HFFc6 (cell line): ENCODE data around the gene SERPINB7. TPM values are rescaled to one million over a fixed set of nuclear protein-coding genes. Genes with fewer than 3 reads are reported as not detected.
A peak's percentile ranks its signal among the peaks of the same experiment; 100 is the strongest.
"Not testable (repeated sequence)": the region's sequence is repeated elsewhere in the genome, so short reads cannot be mapped to it uniquely, and the experiment has no call there.

Experiments used
- DNase-seq: peaks from one replicate; pipeline ENCODE4 v3.0.0-alpha.2; 2018
- H3K27ac Mint-ChIP-seq: 2 replicates; pipeline ENCODE4 v1.8.0; 2020; ENCODE audit warnings: mild to moderate bottlenecking, mixed read lengths
- H3K27me3 Mint-ChIP-seq: 2 replicates; pipeline ENCODE4 v1.8.0; 2021; ENCODE audit warnings: mild to moderate bottlenecking, moderate library complexity, mixed read lengths; ENCODE audit not compliant: insufficient read depth
- H3K36me3 Mint-ChIP-seq: 2 replicates; pipeline ENCODE4 v1.8.0; 2021; ENCODE audit warnings: low read depth, mixed read lengths
- H3K4me1 Mint-ChIP-seq: 2 replicates; pipeline ENCODE4 v1.8.0; 2020; ENCODE audit warnings: low read depth, mixed read lengths
- H3K4me3 Mint-ChIP-seq: 2 replicates; pipeline ENCODE4 v1.8.0; 2020; ENCODE audit warnings: mild to moderate bottlenecking, moderate library complexity, mixed read lengths
- H3K9me3 Mint-ChIP-seq: 2 replicates; pipeline ENCODE4 v1.8.0; 2020; ENCODE audit warnings: mild to moderate bottlenecking, mixed read lengths
- total RNA-seq, 6 experiments: library from RNA; stranded (reverse); fragmentation: NEBNext Ultra II Directional; extraction: Animal tissue kit (Norgen Biotek cat#: 25700); gene quantifications; 2 replicates in 1 of 6; 3 replicates in 5 of 6; pipeline ENCODE4 v1.2.3, GENCODE V29; 2021
- TF ChIP-seq, protein P1 (sequence below): fragments of 200-600 bp; sonication (generic); IDR thresholded peaks from 2 replicates; pipeline ENCODE4 v1.5.0; 2021; ENCODE audit warnings: antibody characterized with exemption, mild to moderate bottlenecking

SERPINB7 gene
- total RNA-seq, 6 experiments from 2014 or later: 149 to 397 (median 200) TPM

DNA sequence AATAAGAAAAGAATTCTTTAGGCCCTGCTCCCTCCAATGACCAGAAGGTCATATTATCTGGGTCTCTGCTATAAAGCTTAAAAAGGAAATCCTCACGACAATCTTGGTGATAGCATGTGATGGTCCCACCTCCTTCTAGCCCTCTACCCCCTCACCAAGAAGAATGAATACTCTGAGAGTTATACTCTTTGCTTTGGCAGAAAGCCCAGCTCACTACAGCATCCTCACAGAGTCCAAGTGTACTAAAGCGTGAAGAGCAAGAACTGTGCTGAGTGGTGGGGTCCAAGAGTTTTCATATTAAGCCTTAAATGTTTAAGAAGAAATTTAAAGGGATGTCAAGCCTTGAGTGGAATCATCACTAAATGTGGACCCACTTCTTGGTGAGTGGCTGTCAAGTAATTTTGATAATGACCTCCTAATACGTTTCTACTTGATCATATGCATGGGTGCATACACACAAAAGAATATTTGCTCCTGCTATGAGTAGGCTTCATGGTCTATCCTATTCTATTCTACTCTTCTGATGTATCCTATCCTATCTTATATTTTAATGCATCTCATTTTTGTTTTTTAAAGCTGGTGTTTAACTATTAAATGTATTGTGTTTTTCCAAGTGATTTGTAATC is 16.5 kb upstream of the SERPINB7 start:
- Mint-ChIP-seq H3K27me3 (no peaks in the 10 kb centered on the region), H3K4me1 (peaks cover 35% of the 10 kb centered on the region), H3K4me3 (no peak overlapping the region), H3K27ac (no peak overlapping the region), H3K36me3 (peaks cover 26% of the 10 kb centered on the region), H3K9me3 (peaks cover 33% of the 10 kb centered on the region)
- DNase-seq: no peak
- TF ChIP-seq, protein P1, sequence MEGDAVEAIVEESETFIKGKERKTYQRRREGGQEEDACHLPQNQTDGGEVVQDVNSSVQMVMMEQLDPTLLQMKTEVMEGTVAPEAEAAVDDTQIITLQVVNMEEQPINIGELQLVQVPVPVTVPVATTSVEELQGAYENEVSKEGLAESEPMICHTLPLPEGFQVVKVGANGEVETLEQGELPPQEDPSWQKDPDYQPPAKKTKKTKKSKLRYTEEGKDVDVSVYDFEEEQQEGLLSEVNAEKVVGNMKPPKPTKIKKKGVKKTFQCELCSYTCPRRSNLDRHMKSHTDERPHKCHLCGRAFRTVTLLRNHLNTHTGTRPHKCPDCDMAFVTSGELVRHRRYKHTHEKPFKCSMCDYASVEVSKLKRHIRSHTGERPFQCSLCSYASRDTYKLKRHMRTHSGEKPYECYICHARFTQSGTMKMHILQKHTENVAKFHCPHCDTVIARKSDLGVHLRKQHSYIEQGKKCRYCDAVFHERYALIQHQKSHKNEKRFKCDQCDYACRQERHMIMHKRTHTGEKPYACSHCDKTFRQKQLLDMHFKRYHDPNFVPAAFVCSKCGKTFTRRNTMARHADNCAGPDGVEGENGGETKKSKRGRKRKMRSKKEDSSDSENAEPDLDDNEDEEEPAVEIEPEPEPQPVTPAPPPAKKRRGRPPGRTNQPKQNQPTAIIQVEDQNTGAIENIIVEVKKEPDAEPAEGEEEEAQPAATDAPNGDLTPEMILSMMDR: no peak

DNA sequence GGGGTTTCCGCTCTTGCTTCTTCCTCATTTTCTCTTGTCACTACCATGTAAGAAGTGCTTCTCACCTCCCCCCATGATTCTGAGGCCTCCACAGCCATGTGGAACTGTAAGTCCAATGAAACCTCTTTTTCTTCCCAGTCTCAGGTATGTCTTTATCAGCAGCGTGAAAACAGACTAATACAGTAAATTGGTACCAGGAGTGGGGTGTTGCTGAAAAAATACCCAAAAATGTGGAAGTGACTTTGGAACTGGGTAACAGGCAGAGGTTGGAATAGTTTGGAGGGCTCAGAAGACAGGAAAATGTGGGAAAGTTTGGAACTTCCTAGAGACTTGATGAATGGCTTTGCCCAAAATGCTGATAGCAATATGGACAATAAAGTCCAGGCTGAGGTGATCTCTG is 15.4 kb upstream of the SERPINB7 start:
- not testable (repeated sequence) for H3K27ac Mint-ChIP-seq, H3K27me3 Mint-ChIP-seq

DNA sequence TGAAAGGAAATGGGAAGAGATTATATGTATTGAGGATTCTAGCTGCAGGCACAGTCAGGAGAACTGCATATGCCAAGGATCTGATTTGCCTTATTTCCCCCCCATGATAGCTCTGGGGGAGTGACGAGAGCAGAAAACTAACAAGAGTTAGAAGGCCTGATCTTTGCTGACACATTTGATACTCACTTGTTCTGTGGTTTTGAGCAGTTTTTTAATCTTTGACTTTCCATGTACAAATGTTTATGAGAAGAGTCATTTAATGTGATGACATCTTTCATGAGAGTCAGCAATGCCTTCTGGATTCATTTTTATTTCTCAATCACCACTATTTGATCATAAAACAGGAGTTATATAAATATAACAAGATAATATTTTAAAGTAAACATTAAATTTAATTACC is 12.7 kb upstream of the SERPINB7 start:
- TF ChIP-seq, protein P1: no peak
- Mint-ChIP-seq H3K27ac (peak overlapping the region; percentile 75), H3K4me3 (peak overlapping the region; percentile 39), H3K4me1 (peaks cover 58% of the 10 kb centered on the region), H3K9me3 (peaks cover 34% of the 10 kb centered on the region), H3K27me3 (no peaks in the 10 kb centered on the region; the same call in 1 of the 2 replicates), H3K36me3 (peaks cover 32% of the 10 kb centered on the region)
- peak; percentile 81 for DNase-seq

More for the DNA sequence above, 15.4 kb upstream of the SERPINB7 start:
- Mint-ChIP-seq H3K36me3 (peaks cover 20% of the 10 kb centered on the region), H3K9me3 (peaks cover 33% of the 10 kb centered on the region), H3K4me1 (peaks cover 38% of the 10 kb centered on the region)
- not testable (repeated sequence) for H3K4me3 Mint-ChIP-seq, DNase-seq

DNA sequence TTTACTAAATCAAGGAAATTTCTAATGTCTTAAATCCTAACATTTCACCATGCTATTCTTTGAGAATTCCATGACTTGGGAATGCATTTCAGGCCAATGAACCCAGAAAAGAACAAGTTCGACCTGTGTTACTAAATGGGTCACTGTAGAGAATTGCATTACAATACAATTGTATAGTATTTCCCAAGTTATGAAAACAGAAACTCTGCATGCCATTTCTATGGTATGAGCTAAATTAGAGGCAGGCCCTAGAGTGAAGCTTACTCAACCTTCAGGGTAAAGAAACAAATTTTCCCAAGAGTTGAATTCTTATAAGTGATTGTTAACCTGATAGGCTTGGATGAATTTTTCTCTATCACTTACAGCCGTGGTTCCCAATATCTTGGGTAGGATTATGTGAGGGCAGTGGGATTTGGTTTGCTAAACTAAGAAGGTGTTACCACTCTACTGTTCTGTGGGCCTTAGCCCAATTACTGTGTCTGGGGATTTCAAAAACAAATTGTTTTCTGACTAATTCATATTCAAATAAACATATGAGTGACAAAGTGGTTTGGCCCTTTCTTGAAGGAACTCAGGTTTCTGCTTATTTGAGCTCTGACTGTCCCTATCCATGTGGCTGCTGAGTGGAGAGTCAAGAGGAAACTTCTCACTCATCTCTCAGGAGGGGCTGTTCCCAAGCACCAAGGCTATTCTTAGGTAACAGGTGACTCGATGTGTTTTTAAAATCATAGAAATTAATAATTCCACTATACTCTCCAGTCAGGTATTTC is 11.2 kb upstream of the SERPINB7 start:
- no peak overlapping the region for H3K4me3 Mint-ChIP-seq
- no peaks in the 10 kb centered on the region; the same call in 1 of the 2 replicates for H3K27me3 Mint-ChIP-seq
- H3K36me3 Mint-ChIP-seq: peaks cover 46% of the 10 kb centered on the region

DNA sequence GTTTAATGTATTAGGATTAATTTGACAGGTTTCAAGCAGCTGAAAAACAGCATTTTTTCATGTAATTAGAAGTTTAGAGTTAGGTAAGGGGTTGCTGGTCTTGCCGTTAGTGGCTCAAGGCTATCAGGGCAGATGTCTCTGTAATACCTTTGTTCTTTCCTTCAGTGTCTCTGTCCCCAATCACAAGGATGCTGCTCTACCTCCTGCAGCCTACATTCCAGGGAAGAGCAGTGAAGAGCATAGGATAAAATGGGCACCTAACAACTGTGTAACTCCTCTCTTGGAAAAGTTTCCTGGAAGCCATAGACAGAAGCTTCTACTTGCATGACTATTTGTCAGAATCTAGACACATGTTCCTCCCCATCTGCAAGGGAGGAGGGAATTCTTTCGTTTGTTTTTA is 9.4 kb upstream of the SERPINB7 start:
- no peak overlapping the region for H3K4me3 Mint-ChIP-seq
- H3K4me1 Mint-ChIP-seq: peaks cover 85% of the 10 kb centered on the region
- no peaks in the 10 kb centered on the region; the same call in 1 of the 2 replicates for H3K27me3 Mint-ChIP-seq
- TF ChIP-seq, protein P1: no peak
- H3K36me3 Mint-ChIP-seq: peaks cover 35% of the 10 kb centered on the region
- DNase-seq: no peak
- peaks cover 25% of the 10 kb centered on the region for H3K9me3 Mint-ChIP-seq
- H3K27ac Mint-ChIP-seq: peak overlapping the region; percentile 8; the same call in 1 of the 2 replicates

More for the DNA sequence above, 11.2 kb upstream of the SERPINB7 start:
- TF ChIP-seq, protein P1: no peak
- peak overlapping the region; percentile 75 for H3K27ac Mint-ChIP-seq
- DNase-seq: peak; percentile 20
- peaks cover 68% of the 10 kb centered on the region for H3K4me1 Mint-ChIP-seq
- H3K9me3 Mint-ChIP-seq: peaks cover 41% of the 10 kb centered on the region

DNA sequence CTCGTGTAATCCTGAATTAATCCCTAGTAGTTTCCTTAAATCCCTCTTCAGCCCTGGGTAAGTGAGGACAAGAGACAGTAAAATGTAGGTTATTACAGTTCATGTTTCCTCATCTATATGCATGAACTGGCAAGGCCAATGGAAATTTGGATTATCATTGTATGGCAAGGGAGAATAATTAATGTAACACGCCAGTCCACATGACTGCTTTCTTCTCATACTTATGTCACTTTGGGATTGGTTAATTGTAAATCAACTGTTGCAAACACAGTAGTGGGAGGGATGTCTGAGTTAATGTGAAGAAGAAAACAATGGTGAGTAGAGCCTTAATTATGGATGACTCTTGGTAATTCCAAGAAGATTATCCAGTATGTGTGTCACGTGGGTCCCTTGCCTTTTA is 1.7 kb upstream of the SERPINB7 start:
- H3K4me1 Mint-ChIP-seq: peaks cover 88% of the 10 kb centered on the region
- DNase-seq: no peak
- peak overlapping the region; percentile 85 for H3K27ac Mint-ChIP-seq
- TF ChIP-seq, protein P1: no peak
- H3K9me3 Mint-ChIP-seq: peaks cover 3% of the 10 kb centered on the region; the same call in 1 of the 2 replicates
- peaks cover 8% of the 10 kb centered on the region for H3K36me3 Mint-ChIP-seq
- peak overlapping the region; percentile 13; the same call in 1 of the 2 replicates for H3K4me3 Mint-ChIP-seq
- no peaks in the 10 kb centered on the region for H3K27me3 Mint-ChIP-seq
